Mononuclear cell (primary cell): ENCODE measurements around the gene KCNK17. TPM values are rescaled to one million over a fixed set of nuclear protein-coding genes. Genes with fewer than 3 reads are reported as not detected.

Experiments used
- H3K27me3 ChIP-seq: 2 replicates; pipeline ENCODE4 v1.6.0; 2011; ENCODE audit warnings: low read length, control low read depth; ENCODE audit not compliant: insufficient read depth
- H3K4me1 ChIP-seq: 2 replicates; pipeline ENCODE4 v1.5.1; 2011; ENCODE audit warnings: mild to moderate bottlenecking, low read length, control low read depth; ENCODE audit not compliant: insufficient read depth
- H3K4me3 ChIP-seq: 2 replicates; pipeline ENCODE4 v1.5.1; 2011; ENCODE audit warnings: mild to moderate bottlenecking, low read length, moderate library complexity
- H3K9me3 ChIP-seq: 2 replicates; pipeline ENCODE4 v1.5.1; 2011; ENCODE audit warnings: low read depth, mild to moderate bottlenecking, control low read depth, low read length
- total RNA-seq: library from RNA; depleted of rRNA; stranded (reverse); fragments of >200 nt; gene quantifications from one replicate; pipeline ENCODE4 v1.2.3, GENCODE V29; 2012

The KCNK17 gene
- total RNA-seq, 1 donor = 0.52 TPM

DNA sequence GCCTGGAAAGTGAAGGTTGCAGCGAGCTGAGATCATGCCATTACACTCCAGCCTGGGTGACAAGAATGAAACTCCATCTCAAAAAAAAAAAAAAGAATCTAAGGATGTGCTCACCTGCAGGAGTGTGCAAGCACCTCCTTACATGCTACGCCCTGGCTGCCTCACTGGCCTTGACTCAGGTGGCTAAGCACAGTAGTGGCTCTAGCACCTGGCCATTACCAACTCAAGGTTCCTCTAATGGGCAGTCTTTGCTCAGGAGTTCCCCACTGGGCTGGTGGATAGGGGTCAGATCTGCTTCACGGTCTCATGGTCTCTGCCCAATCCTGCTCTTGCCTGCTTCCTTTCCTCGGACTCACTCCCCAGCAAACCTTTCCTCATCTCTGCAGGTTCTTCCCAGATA, 39.7 kb downstream of the KCNK17 start:
- no peaks in the 10 kb centered on the region for H3K9me3 ChIP-seq
- no peak overlapping the region for H3K4me3 ChIP-seq
- H3K4me1 ChIP-seq = no peaks in the 10 kb centered on the region
- H3K27me3 ChIP-seq = no peaks in the 10 kb centered on the region

DNA sequence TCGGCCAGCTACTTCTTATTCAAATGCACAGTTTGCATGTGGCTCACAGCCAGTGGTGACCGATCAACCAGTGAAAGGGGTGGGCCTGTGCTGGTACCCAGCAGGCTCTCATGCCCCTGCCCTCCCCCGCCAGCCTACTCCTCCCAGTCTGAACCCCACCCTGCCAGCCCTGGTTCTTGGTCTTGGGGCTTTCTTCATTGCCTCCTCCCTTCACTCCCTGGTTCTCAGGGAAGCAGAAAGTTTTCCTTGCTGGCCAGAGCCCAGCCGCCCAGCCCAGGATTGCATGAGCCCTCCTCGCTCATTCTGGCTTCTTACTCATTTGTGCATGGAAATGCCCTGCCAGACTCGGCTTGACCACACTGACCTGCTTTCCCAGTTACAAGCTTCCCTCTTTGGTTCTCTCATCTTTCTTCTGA, 40.8 kb downstream of the KCNK17 start:
- no peak overlapping the region for H3K4me3 ChIP-seq
- H3K9me3 ChIP-seq = no peaks in the 10 kb centered on the region
- no peaks in the 10 kb centered on the region for H3K4me1 ChIP-seq
- no peaks in the 10 kb centered on the region for H3K27me3 ChIP-seq

DNA sequence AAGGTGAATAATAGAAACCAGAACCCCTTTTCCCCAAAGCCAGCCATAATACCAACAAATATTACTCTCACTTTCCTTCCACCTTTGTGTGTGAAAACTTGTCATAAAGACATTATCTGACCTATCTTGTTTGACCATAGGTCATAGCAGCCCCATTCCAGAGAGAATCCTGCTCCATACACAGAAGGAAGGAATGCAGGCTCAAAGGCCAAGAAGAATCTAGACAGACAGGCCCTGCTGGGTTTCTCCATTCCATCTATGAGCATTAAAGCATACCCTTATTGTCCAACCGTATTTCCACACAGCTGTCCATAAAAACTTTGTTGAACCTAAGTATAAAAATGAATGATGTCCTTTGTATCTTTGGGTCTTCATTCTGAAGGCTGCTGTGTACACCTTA, 44.3 kb downstream of the KCNK17 start:
- Histone ChIP-seq H3K4me1 (no peaks in the 10 kb centered on the region), H3K4me3 (no peak overlapping the region), H3K9me3 (no peaks in the 10 kb centered on the region), H3K27me3 (no peaks in the 10 kb centered on the region)

DNA sequence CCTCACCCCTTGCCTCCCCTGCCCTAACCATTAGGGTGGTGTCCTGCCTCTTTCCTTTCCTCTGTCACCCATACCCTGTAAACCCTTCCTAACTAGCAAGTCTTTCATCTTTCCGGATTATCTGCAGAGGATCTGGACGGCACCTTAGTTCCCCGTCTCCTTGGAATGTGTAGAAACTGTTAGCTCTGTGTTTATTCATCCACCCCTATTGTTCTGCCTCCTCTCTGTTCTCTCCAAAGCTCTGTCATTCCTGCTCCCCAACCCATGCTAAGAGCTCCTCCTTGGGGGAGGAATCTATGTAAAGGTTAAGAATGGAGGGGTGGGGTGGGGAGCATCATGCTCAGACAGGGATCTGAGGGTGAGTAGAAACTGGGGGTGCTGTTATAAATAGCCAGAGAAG, 45.5 kb downstream of the KCNK17 start:
- H3K9me3 ChIP-seq = no peaks in the 10 kb centered on the region
- no peaks in the 10 kb centered on the region for H3K27me3 ChIP-seq
- no peak overlapping the region for H3K4me3 ChIP-seq
- H3K4me1 ChIP-seq = peaks cover 3% of the 10 kb centered on the region

DNA sequence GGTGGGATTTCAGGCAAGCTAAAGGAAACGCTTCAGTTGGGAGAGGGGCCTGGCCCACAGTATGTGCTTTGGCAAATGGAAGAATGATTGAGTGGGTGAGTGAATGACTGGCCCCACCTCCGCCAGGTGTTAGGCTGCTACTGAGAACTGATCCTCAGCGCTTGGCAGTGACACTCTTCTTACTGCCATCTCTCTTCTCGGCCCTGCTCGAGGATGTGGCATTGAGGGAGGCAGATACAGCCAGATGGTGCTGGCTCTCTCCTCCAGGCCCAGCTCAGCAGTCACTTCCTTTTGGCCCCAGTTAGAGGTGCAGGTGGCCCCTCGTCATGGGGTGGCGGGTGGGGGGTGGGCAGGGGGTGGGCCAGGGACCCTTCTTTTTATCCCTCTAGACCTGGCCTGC, 46.0 kb downstream of the KCNK17 start:
- Histone ChIP-seq H3K27me3 (no peaks in the 10 kb centered on the region), H3K4me1 (peaks cover 8% of the 10 kb centered on the region), H3K9me3 (no peaks in the 10 kb centered on the region), H3K4me3 (no peak overlapping the region)

DNA sequence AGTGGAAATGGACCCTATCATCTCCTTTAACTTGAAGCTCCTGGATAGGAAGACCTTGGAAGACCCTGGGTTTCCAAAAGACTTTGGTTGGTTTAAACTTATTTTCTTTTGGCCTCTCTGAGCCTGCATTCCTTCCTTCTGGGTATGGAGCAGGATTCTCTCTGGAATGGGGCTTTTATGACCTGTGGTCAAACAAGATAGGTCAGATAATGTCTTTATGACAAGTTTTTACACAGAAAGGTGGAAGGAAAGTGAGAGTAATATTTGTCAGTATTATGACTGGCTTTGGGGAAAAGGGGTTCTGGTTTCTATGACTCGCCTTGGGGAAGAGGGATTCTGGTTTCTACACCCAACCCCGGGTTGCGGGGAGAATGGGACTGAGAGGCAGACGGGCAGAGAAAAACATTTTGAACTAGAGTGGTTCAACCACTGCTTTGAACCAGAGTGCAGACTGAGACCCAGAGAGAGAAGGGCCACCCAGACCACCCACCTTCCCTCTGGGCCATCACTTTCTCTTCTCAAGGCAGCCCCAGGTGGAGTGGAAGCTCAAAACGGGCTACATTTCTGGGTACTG, 47.4 kb downstream of the KCNK17 start:
- Histone ChIP-seq H3K9me3 (no peaks in the 10 kb centered on the region), H3K4me1 (peaks cover 9% of the 10 kb centered on the region), H3K4me3 (no peak overlapping the region), H3K27me3 (peaks cover 2% of the 10 kb centered on the region)

DNA sequence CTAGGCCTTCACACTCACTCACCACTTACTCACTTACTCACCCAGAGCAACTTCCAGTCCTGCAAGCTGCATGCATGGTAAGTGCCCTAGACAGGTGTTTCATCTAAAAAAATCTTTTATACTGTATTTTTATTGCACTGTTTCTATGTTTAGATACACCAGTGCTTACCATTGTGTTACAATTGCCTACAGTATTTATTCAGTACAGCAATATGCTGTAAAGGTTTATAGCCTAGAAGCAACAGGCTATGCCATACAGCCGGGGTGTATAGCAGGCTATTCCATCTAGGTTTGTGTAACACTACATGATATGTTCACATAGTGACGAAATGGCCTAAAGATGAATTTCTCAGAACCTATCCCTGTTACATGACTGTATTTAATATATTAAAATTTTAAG, 47.8 kb downstream of the KCNK17 start:
- Histone ChIP-seq H3K9me3 (no peaks in the 10 kb centered on the region), H3K4me1 (peaks cover 9% of the 10 kb centered on the region), H3K27me3 (peaks cover 3% of the 10 kb centered on the region), H3K4me3 (no peak overlapping the region)

DNA sequence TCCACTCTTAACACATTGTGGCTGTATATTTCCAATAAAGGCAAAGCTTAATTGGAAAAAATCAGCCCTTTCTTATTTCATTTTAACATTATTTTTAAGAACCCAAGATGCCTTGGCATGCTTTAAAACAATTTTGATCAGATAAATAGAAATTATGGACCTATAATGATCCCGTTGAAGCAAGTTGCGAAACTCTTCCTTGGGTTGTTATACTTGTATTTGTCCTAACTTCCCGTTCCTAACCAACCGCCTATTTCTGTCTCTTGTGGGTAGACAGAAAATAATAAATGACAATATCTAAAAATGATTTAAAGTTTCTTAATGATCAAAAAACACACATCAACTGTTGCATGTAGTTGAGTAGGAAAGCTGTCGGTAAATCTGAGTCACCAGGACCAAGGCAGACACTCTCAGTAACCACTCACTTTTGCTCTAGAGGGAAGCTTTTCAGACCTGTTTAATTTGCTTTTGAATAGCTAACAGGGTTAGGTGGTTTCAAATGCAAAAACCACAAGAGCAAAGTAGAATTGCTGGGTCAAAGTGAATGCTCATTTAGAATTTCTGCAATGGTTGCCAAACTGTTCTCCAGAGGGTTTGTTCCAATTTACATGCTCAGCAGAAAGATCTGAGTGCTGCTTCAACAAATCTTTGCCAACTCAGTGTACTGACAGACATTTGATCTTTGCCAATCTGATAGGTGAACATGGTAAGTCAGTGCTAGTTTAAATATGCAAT, 50.7 kb downstream of the KCNK17 start:
- H3K27me3 ChIP-seq = peaks cover 3% of the 10 kb centered on the region
- peaks cover 9% of the 10 kb centered on the region for H3K4me1 ChIP-seq
- no peak overlapping the region for H3K4me3 ChIP-seq
- no peaks in the 10 kb centered on the region for H3K9me3 ChIP-seq

DNA sequence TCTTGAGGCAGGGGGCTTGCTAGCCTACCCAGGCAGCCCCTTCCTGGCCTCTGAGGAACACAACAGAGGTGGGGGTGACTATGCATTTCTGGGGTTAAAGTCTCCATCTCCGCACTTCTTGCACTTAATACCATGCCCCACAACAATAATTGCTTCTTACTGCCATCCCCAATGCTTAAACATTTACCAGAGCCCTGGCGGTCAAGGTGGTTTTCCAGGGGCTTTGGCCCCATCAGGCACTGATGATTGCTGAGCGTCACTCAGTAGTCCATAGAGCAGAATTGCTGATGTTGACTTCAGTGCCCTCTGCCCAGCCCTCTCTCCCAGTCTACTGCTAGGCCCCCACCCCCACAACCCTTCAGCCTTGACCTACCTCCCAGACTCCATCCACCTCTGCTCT, 52.5 kb downstream of the KCNK17 start:
- H3K27me3 ChIP-seq = peaks cover 3% of the 10 kb centered on the region
- H3K4me3 ChIP-seq = no peak overlapping the region
- peaks cover 9% of the 10 kb centered on the region for H3K4me1 ChIP-seq
- H3K9me3 ChIP-seq = no peaks in the 10 kb centered on the region

DNA sequence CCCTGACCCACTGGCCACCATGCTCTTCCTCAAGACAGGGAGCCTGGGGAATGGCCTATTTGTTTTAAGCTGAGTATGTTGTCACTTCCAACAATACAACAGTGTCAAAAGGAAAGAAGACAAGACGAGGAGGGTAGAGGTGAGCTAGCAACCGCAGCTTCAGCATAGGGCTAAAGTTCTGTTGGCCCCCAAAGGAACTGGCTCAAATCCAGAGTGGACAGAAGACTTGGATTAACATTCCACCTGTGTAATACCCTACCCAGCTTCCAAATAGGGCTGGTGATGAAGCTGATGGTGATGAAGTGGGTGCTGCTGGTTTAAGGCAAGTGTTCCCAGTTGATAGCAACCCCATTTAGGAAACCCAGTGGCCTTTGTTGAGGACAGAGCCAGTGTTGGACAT, 53.3 kb downstream of the KCNK17 start:
- Histone ChIP-seq H3K9me3 (no peaks in the 10 kb centered on the region), H3K27me3 (peaks cover 3% of the 10 kb centered on the region), H3K4me1 (peaks cover 9% of the 10 kb centered on the region), H3K4me3 (no peak overlapping the region)

DNA sequence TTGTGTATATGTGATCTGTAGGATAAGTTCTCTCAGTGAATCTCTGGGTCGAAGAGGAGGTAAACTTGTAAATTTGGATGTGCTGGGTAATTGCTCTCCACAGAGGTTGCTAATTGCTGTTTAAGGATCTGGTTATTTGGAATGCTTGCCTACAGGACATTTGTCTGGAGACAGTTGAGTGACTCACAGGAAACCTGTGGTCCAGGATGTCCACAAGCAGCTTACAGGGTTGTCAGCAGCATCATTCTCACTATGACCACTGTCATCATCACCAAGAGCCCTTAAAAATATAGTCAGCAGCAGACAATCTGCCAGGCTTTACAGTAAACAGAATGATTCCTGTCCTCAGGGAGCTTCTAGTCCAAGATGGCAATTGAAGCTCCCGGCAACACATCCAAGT, 53.8 kb downstream of the KCNK17 start:
- H3K9me3 ChIP-seq = no peaks in the 10 kb centered on the region
- H3K27me3 ChIP-seq = peaks cover 3% of the 10 kb centered on the region
- H3K4me3 ChIP-seq = no peak overlapping the region
- H3K4me1 ChIP-seq = peaks cover 9% of the 10 kb centered on the region

DNA sequence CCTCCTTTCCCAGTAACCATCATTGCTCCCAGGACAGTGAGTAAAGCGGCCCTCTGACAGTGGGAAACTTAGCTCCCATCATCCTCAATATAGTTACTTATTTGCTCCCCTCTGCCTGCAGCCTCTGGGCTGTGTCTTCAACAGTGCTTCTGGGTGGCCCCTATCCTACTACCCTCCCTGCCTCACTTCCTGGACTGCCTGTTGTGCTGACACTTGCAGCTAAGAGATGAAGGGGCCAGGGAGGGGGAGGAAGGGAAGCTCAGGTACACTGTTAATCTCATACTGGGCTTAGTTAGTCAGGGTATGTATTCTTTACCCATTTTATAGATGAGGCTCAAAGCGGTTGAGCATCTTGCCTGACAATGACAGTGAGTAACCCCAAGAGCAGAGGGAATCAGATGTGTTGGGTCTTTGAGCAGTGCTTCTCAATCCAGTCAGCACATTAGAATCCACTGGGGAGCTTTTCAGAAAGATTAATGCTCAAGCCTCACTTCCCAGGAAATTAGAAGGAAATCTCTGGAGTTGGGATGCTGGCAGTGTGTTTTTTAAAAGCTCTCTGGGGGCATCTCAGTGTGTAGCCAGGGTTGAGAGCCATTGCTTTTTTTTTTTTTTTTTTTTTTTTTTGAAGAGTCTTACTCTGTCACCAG, 57.8 kb downstream of the KCNK17 start:
- no peaks in the 10 kb centered on the region for H3K27me3 ChIP-seq
- H3K4me3 ChIP-seq = no peak overlapping the region
- no peaks in the 10 kb centered on the region for H3K4me1 ChIP-seq
- no peaks in the 10 kb centered on the region for H3K9me3 ChIP-seq

DNA sequence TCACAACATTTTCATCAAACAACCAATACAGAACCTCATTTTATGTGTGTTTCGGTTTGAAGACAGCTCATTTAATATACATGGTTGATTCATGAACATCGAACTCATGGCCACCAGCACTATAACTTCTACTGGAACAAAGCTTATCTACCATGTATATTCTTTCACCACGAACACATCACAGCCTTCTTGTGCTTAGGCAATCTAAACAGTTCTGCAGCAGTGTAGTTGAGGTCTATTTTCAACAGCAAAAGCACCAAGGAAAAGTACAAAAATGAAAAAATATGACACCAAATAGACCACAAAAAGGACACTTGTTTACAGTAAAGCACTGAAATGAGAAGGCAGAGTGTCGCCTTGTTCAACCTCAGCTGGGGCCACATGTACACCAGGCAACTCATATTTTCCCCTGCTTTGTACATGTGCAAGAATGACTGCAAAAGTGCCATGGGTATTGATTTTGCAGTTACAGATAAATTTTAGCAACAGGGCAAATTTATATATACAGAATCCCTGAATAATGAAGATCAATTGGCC, 59.2 kb downstream of the KCNK17 start:
- no peaks in the 10 kb centered on the region for H3K4me1 ChIP-seq
- no peaks in the 10 kb centered on the region for H3K27me3 ChIP-seq
- no peak overlapping the region for H3K4me3 ChIP-seq

DNA sequence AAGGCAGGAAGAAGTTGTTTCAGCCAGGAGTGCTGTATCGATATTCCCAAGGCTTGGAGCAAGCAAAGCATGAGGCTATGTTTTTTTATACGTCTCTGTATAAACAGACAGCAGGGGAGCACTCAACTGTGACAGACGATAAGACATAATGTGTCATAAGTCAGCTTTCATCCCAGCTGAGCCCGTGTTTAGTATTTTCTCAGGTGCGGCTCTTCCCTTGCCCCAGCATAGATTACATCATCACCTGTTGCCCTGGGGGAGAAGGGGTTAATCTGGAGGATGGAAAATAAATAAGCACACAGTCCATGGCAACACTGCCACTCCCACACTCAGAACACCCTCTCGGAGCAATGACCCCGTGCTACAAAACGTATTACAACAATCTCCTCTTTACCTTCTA, 62.8 kb downstream of the KCNK17 start:
- Histone ChIP-seq H3K27me3 (no peaks in the 10 kb centered on the region), H3K9me3 (no peaks in the 10 kb centered on the region), H3K4me3 (no peak overlapping the region), H3K4me1 (no peaks in the 10 kb centered on the region)

More for the DNA sequence above, 59.2 kb downstream of the KCNK17 start:
- no peaks in the 10 kb centered on the region for H3K9me3 ChIP-seq

DNA sequence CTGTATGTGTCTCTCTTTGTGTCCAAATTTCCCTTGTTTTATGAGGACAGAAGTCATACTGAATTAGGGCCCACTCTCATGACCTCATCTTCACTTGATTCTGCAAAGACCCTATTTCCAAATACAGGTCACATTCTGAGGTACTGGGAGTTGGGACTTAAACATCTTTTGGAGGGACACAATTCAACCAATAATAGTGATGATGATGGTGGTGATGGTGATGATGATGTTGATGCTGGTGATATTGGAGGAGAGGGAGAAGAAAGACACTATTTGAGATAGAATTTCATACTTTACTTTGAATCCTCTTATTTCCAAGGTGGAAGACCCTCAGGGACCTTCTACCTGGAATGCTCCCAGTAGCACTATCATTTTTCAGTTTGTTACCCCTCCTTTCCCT, 63.7 kb downstream of the KCNK17 start:
- Histone ChIP-seq H3K9me3 (no peaks in the 10 kb centered on the region), H3K27me3 (no peaks in the 10 kb centered on the region), H3K4me3 (no peak overlapping the region)

More for the DNA sequence above, 63.7 kb downstream of the KCNK17 start:
- no peaks in the 10 kb centered on the region for H3K4me1 ChIP-seq
